IMR-90 (cell line): ENCODE results near the gene TMEM238. TPM values are rescaled to one million over a fixed set of nuclear protein-coding genes. Genes with fewer than 3 reads are reported as not detected.

Experiments
- ATAC-seq: fragments of 200-7000 bp; cut with Tn5 transposase; 2 replicates; pipeline ENCODE4 v1.9.1; 2020; ENCODE audit warnings: low read depth, mild to moderate bottlenecking, moderate library complexity
- BruUV-seq: library from RNA; stranded (reverse); fragments of 400-500 nt; replicated peaks from 2 replicates; lab custom pipeline; 2021; lab: Mats Ljungman, UMichigan
- CTCF ChIA-PET: fragments of 300-600 bp; formaldehyde crosslinking; extraction: SDS; loops from one replicate; lab custom pipeline; 2021; ENCODE audit warnings: antibody characterized with exemption; lab: Yijun Ruan, JAX
- POLR2A ChIA-PET: fragments of 300-600 bp; sonication (Branson Sonifier 250); formaldehyde crosslinking; loops from one replicate; lab custom pipeline; 2022; ENCODE audit warnings: antibody characterized with exemption; ENCODE audit not compliant: unreplicated experiment; lab: Charles Lee
- DNase-seq: peaks from one replicate; pipeline ENCODE4 v3.0.0; 2013
- H2AFZ ChIP-seq: replicated peaks from 2 replicates; pipeline ENCODE3; 2013; ENCODE audit warnings: low read length, mild to moderate bottlenecking; ENCODE audit not compliant: poor library complexity
- H2AK5ac ChIP-seq: 2 replicates; pipeline ENCODE4 v1.6.1; 2013; ENCODE audit warnings: low read depth, low read length, inconsistent platforms
- H2AK9ac ChIP-seq: replicated peaks from 2 replicates; pipeline ENCODE3; 2013; ENCODE audit warnings: mild to moderate bottlenecking, low read depth, low read length, moderate library complexity; ENCODE audit not compliant: poor library complexity
- H2BK120ac ChIP-seq: 2 replicates; pipeline ENCODE4 v1.6.1; 2013; ENCODE audit warnings: low read depth, low read length, inconsistent platforms
- H2BK15ac ChIP-seq: 3 replicates; pipeline ENCODE4 v1.6.1; 2013; ENCODE audit warnings: low read depth, low read length, inconsistent platforms
- H2BK20ac ChIP-seq: 2 replicates; pipeline ENCODE4 v1.6.1; 2013; ENCODE audit warnings: low read depth, mild to moderate bottlenecking, inconsistent platforms, low read length, moderate library complexity
- H2BK5ac ChIP-seq: 2 replicates; pipeline ENCODE4 v1.6.1; 2013; ENCODE audit warnings: mild to moderate bottlenecking, low read depth, low read length, inconsistent platforms; ENCODE audit not compliant: poor library complexity, severe bottlenecking
- H3K14ac ChIP-seq: replicated peaks from 2 replicates; pipeline ENCODE4 v1.6.1; 2013; ENCODE audit warnings: low read depth, low read length, inconsistent platforms
- H3K18ac ChIP-seq: 2 replicates; pipeline ENCODE4 v1.6.1; 2013; ENCODE audit warnings: low read depth, low read length, control low read depth
- H3K23ac ChIP-seq: 2 replicates; pipeline ENCODE4 v1.6.1; 2013; ENCODE audit warnings: low read depth, low read length, inconsistent platforms
- H3K27ac ChIP-seq: 2 replicates; pipeline ENCODE4 v1.5.1; 2013; ENCODE audit warnings: mild to moderate bottlenecking, control low read depth, low read length; ENCODE audit not compliant: insufficient read depth
- H3K27me3 ChIP-seq: 2 replicates; pipeline ENCODE4 v1.6.1; 2013; ENCODE audit warnings: low read length; ENCODE audit not compliant: control insufficient read depth, insufficient read depth
- H3K36me3 ChIP-seq: 2 replicates; pipeline ENCODE4 v1.6.1; 2013; ENCODE audit warnings: low read length, mixed read lengths; ENCODE audit not compliant: control insufficient read depth, insufficient read depth
- H3K4ac ChIP-seq: 2 replicates; pipeline ENCODE4 v1.6.1; 2013; ENCODE audit warnings: low read depth, low read length, inconsistent platforms
- H3K4me1 ChIP-seq: 2 replicates; pipeline ENCODE4 v1.6.1; 2013; ENCODE audit warnings: low read length, mixed read lengths; ENCODE audit not compliant: control insufficient read depth, insufficient read depth
- H3K4me2 ChIP-seq: 2 replicates; pipeline ENCODE4 v1.6.1; 2013; ENCODE audit warnings: low read depth, mild to moderate bottlenecking, control low read depth, low read length, moderate library complexity
- H3K4me3 ChIP-seq: 2 replicates; pipeline ENCODE4 v1.5.1; 2013; ENCODE audit warnings: low read depth, mild to moderate bottlenecking, control low read depth, low read length, moderate library complexity; ENCODE audit not compliant: insufficient read depth
- H3K56ac ChIP-seq: 2 replicates; pipeline ENCODE4 v1.6.1; 2013; ENCODE audit warnings: low read length, inconsistent platforms; ENCODE audit not compliant: insufficient read depth; ENCODE audit errors: extremely low read depth
- H3K79me1 ChIP-seq, 2 experiments: 2 replicates each; pipeline ENCODE4 v1.6.1; 2013; ENCODE audit warnings: low read length in 2 of 2, inconsistent platforms in 1 of 2, low read depth in 1 of 2
- H3K9ac ChIP-seq: 2 replicates; pipeline ENCODE4 v1.6.1; 2013; ENCODE audit warnings: low read depth, low read length, control low read depth
- H3K9me1 ChIP-seq: 2 replicates; pipeline ENCODE4 v1.6.1; 2013; ENCODE audit warnings: low read length, inconsistent platforms; ENCODE audit not compliant: insufficient read depth
- H3K9me3 ChIP-seq: 2 replicates; pipeline ENCODE4 v1.6.1; 2013; ENCODE audit warnings: low read length; ENCODE audit not compliant: control insufficient read depth, insufficient read depth
- H4K20me1 ChIP-seq: 2 replicates; pipeline ENCODE4 v1.6.1; 2013; ENCODE audit warnings: low read length, inconsistent platforms; ENCODE audit not compliant: insufficient read depth
- H4K5ac ChIP-seq: 2 replicates; pipeline ENCODE4 v1.6.1; 2013; ENCODE audit warnings: mild to moderate bottlenecking, low read depth, low read length, control low read depth
- H4K8ac ChIP-seq, 2 experiments: 2 replicates each; pipeline ENCODE4 v1.6.1; 2013; ENCODE audit warnings: low read depth in 2 of 2, low read length in 2 of 2, control low read depth in 1 of 2, inconsistent platforms in 1 of 2
- H4K91ac ChIP-seq: 2 replicates; pipeline ENCODE4 v1.6.1; 2013; ENCODE audit warnings: low read depth, low read length, inconsistent platforms; ENCODE audit not compliant: insufficient read depth
- BHLHE40 ChIP-seq: fragments of 150-350 bp; IDR thresholded peaks from 2 replicates; pipeline ENCODE4 v1.6.1; 2016; ENCODE audit warnings: mild to moderate bottlenecking, low read depth, low read length
- CTCF ChIP-seq: conservative IDR thresholded peaks from 2 replicates; pipeline ENCODE4 v1.5.1; 2012; ENCODE audit warnings: mild to moderate bottlenecking, low read depth, low read length, improper control_type of control experiment
- MAFK ChIP-seq: IDR thresholded peaks from 2 replicates; pipeline ENCODE4 v1.6.1; 2012; ENCODE audit warnings: low read depth, low read length, improper control_type of control experiment
- MXI1 ChIP-seq: IDR thresholded peaks from 2 replicates; pipeline ENCODE4 v1.6.1; 2012; ENCODE audit warnings: low read depth, mild to moderate bottlenecking, low read length, moderate library complexity, borderline replicate concordance
- POLR2A ChIP-seq: IDR thresholded peaks from 2 replicates; pipeline ENCODE4 v1.6.1; 2012; ENCODE audit warnings: mild to moderate bottlenecking, low read depth, low read length
- RAD21 ChIP-seq: IDR thresholded peaks from 2 replicates; pipeline ENCODE4 v1.6.1; 2012; ENCODE audit warnings: low read length, improper control_type of control experiment
- RCOR1 ChIP-seq: IDR thresholded peaks from 2 replicates; pipeline ENCODE4 v1.6.1; 2012; ENCODE audit warnings: mild to moderate bottlenecking, low read length, improper control_type of control experiment; ENCODE audit not compliant: insufficient replicate concordance
- RFX5 ChIP-seq: IDR thresholded peaks from 2 replicates; pipeline ENCODE4 v1.8.0; 2012; ENCODE audit warnings: low read depth, mild to moderate bottlenecking, low read length, moderate library complexity
- USF2 ChIP-seq: fragments of 150-350 bp; IDR thresholded peaks from 2 replicates; pipeline ENCODE4 v1.6.1; 2017; ENCODE audit warnings: mild to moderate bottlenecking, antibody characterized with exemption, low read length, low read depth
- WGBS, 2 experiments: methylation state at CpG; one replicate each; pipeline versions ENCODE4 v1.1.5 to v1.1.7; 2013; ENCODE audit warnings: missing lambda C conversion rate in 2 of 2; ENCODE audit not compliant: insufficient read length in 1 of 2; ENCODE audit errors: extremely low coverage in 2 of 2; 5-methylcytosine and 5-hydroxymethylcytosine counted together
- dilution Hi-C: fragments of 300-500 bp; cut with HindIII; formaldehyde crosslinking; loops from one replicate; pipeline ENCODE4 v1.14.3; 2018; ENCODE audit warnings: low sequenced_read_pairs; ENCODE audit not compliant: unreplicated experiment
- in situ Hi-C: fragments of 300-500 bp; cut with MboI; formaldehyde crosslinking; loops from 3 replicates; pipeline ENCODE4 v1.14.3; 2019; ENCODE audit warnings: low sequenced_read_pairs, inconsistent platforms, mixed read lengths
- intact Hi-C: fragments of 100-400 bp; cut with micrococcal nuclease; formaldehyde crosslinking; loops from 2 replicates; pipeline ENCODE4 v1.10.0; 2022
- polyA plus RNA-seq, 3 experiments: library from polyadenylated mRNA; depleted of rRNA; stranded (reverse); fragments of >200 nt; gene quantifications; 2 replicates each; pipeline ENCODE4 v1.2.3, GENCODE V29; 2012; ENCODE audit warnings: low replicate concordance in 1 of 3
- total RNA-seq: library from RNA; depleted of rRNA; stranded (reverse); fragments of >200 nt; gene quantifications from 2 replicates; pipeline ENCODE4 v1.2.3, GENCODE V29; 2012
- TF ChIP-seq, protein P1 (sequence below): fragments of 150-350 bp; IDR thresholded peaks from 2 replicates; pipeline ENCODE4 v1.6.1; 2016; ENCODE audit warnings: low read depth, mild to moderate bottlenecking, low read length, moderate library complexity, borderline replicate concordance

TMEM238 gene
- total and polyA plus RNA-seq, 2 of the 4 experiments (the other 2 are of a cell fraction), result not detected

GRCh38 chr19:55360902-55361301 is 23.2 kb downstream of the TMEM238 start:
- no peak overlapping the region for H4K8ac ChIP-seq
- TF ChIP-seq RCOR1 (no peak), BHLHE40 (no peak), CTCF (no peak), POLR2A (no peak), MAFK (no peak), RFX5 (no peak), MXI1 (no peak), USF2 (no peak), RAD21 (no peak)
- TF ChIP-seq, protein P1, sequence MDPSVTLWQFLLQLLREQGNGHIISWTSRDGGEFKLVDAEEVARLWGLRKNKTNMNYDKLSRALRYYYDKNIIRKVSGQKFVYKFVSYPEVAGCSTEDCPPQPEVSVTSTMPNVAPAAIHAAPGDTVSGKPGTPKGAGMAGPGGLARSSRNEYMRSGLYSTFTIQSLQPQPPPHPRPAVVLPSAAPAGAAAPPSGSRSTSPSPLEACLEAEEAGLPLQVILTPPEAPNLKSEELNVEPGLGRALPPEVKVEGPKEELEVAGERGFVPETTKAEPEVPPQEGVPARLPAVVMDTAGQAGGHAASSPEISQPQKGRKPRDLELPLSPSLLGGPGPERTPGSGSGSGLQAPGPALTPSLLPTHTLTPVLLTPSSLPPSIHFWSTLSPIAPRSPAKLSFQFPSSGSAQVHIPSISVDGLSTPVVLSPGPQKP, result no peak
- ATAC-seq (no peak), DNase-seq (no peak)
- H3K56ac ChIP-seq, result no peak overlapping the region
- H4K20me1 ChIP-seq, result peaks cover 24% of the 10 kb centered on the region
- H3K4ac ChIP-seq, result no peak overlapping the region
- H2BK5ac ChIP-seq, result no peak overlapping the region
- no peaks in the 10 kb centered on the region for H3K9me3 ChIP-seq
- no peak overlapping the region for H3K4me3 ChIP-seq
- intact Hi-C loops (no loop called here), in situ Hi-C loops (no loop called here), dilution Hi-C loops (no loop called here)
- H4K91ac ChIP-seq, result no peak overlapping the region
- no peak overlapping the region for H4K5ac ChIP-seq
- H3K27ac ChIP-seq, result no peak overlapping the region
- H3K4me1 ChIP-seq, result no peaks in the 10 kb centered on the region
- H3K9me1 ChIP-seq, result peaks cover 3% of the 10 kb centered on the region; the same call in 1 of the 2 replicates
- 82% methylated on average over 13 of the region's 16 CpGs; no CpG with 5 or more reads in 1 of the 2 experiments for WGBS, 2 experiments
- H3K23ac ChIP-seq, result no peak overlapping the region
- no peak overlapping the region for H3K14ac ChIP-seq
- CTCF ChIA-PET, result interaction anchor here (0.5 kb wide), 1 partner anchor 246 kb away, joined by 3 read pairs; no protein-coding TSS in a partner anchor
- POLR2A ChIA-PET, result no interaction called here
- H2BK15ac ChIP-seq, result no peak overlapping the region
- no peak overlapping the region for H2AK5ac ChIP-seq
- H3K27me3 ChIP-seq, result peaks cover 8% of the 10 kb centered on the region
- no peak overlapping the region for H2AFZ ChIP-seq
- H2BK20ac ChIP-seq, result no peak overlapping the region
- no peak overlapping the region for H3K9ac ChIP-seq
- H2BK120ac ChIP-seq, result no peak overlapping the region
- no peak overlapping the region for H3K4me2 ChIP-seq
- H3K79me1 ChIP-seq, result peaks cover 0 to 4% of the 10 kb centered on the region in 2 experiments; a peak in 1 of 4 replicates
- BruUV-seq, result no TSS peak
- peaks cover 7% of the 10 kb centered on the region; the same call in 1 of the 2 replicates for H3K36me3 ChIP-seq
- H2AK9ac ChIP-seq, result no peak overlapping the region
- H3K18ac ChIP-seq, result no peak overlapping the region
